SK-N-MC (cell line): ENCODE results near the gene XPNPEP1.

Source experiments
- DNase-seq: peaks from one replicate; pipeline ENCODE4 v3.0.0-alpha.2; 2011; ENCODE audit warnings: low read depth, low spot score
- H3K27ac ChIP-seq: fragments of 200-600 bp; sonication (generic); 2 replicates; pipeline ENCODE4 v1.5.1; 2016; ENCODE audit warnings: mixed run types
- H3K36me3 ChIP-seq: fragments of 200-600 bp; sonication (generic); 2 replicates; pipeline ENCODE4 v1.6.1; 2017; ENCODE audit warnings: antibody characterized with exemption, low read length, mixed read lengths; ENCODE audit not compliant: insufficient read depth
- H3K4me3 ChIP-seq: fragments of 200-600 bp; sonication (generic); 2 replicates; pipeline ENCODE4 v1.5.1; 2016
- H3K9ac ChIP-seq: fragments of 200-600 bp; sonication (generic); 2 replicates; pipeline ENCODE4 v1.8.0; 2017; ENCODE audit warnings: mixed run types, mixed read lengths; ENCODE audit not compliant: insufficient read length
- H3K9me3 ChIP-seq: fragments of 200-600 bp; sonication (generic); 2 replicates; pipeline ENCODE4 v1.6.1; 2017; ENCODE audit warnings: low read depth, mild to moderate bottlenecking, antibody characterized with exemption, low read length, moderate library complexity, mixed read lengths
- EZH2 ChIP-seq: fragments of 200-600 bp; sonication (generic); IDR thresholded peaks from one replicate; pipeline ENCODE4 v1.6.1; 2017; ENCODE audit warnings: antibody characterized with exemption
- FOXP2 ChIP-seq: optimal IDR thresholded peaks from 2 replicates; pipeline ENCODE3; 2011; ENCODE audit warnings: mild to moderate bottlenecking, moderate library complexity; ENCODE audit not compliant: insufficient read depth; ENCODE audit errors: extremely low read length, control extremely low read depth
- POLR2AphosphoS5 ChIP-seq: IDR thresholded peaks from 2 replicates; pipeline ENCODE4 v1.6.1; 2012; ENCODE audit warnings: mild to moderate bottlenecking, low read depth, low read length, borderline replicate concordance

The XPNPEP1 gene

DNA sequence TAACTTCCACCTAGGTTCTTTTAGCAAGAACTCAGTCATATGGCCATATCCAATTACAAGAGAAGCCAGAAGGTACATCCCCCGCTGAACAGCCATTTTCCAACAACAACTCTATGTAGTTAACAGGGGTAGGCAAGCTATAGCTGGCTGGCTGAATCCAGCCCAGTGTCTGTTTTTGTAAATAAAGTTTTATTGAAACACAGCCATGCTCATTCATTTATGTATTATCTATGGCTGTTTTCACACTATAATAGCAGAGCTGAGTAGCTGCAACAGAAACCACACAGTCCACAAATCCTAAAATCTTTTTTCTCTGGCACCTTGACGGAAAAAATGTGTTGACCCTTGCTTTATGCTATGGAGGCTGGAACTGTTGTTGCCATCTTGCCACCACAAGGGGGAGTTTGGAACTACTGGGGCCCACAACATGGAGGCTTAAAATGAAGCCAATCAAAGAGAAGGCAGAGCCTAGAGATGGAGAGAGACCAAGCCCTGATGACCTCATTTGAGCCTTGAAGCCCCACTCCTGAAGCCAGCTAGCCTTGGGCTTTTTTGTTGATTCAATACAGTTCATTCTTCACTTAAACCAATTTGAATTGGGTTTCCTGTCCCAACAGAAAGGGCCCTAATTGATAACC is 33.3 kb upstream of the XPNPEP1 start:
- Histone ChIP-seq H3K9me3 (no peaks in the 10 kb centered on the region), H3K4me3 (no peak overlapping the region), H3K27ac (no peak overlapping the region), H3K36me3 (no peaks in the 10 kb centered on the region), H3K9ac (no peak overlapping the region)
- TF ChIP-seq POLR2AphosphoS5 = no peak
- no peak for TF ChIP-seq FOXP2
- TF ChIP-seq EZH2 = no peak
- DNase-seq = no peak

DNA sequence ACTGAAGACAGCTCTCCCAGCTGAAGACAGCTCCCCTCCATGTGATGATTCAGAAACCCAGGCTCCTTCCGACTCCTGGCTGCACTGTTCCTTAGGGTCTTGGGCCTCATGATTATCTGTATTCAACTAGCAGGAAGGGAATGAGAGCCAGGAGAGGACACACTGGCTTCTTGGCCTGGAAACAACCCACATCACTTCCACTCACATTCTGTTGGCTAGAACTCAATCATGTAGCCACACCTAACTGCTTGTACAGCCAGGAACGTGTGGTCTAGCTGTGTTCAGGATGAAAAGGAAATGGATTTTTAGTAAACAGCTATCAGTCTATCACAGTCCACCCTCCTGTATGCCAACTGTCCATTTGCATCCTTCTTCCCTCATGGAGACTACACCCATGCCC is 30.5 kb upstream of the XPNPEP1 start:
- no peak overlapping the region for H3K4me3 ChIP-seq
- no peak for DNase-seq
- TF ChIP-seq POLR2AphosphoS5 (no peak), EZH2 (no peak), FOXP2 (no peak)
- no peaks in the 10 kb centered on the region for H3K36me3 ChIP-seq
- H3K9me3 ChIP-seq = no peaks in the 10 kb centered on the region
- H3K27ac ChIP-seq = no peak overlapping the region
- H3K9ac ChIP-seq = no peak overlapping the region

DNA sequence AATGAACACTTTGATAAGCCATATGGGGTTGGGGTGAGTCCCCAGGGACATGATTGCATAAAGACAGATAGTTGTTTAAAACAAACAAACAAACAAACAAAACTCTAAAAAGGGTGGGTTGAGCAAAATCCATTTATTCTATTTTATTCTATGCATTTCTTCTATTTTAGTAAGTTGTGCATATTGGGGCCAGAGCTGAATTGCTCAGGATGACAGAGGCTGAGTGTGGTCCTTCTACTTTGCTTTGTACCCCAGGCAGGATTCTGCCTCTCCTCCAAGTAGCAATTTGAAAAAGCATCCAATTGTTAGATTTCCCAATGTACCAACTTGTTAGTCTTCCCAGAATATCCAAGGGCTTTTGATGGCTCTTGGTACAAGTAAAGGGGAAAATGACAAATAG is 29.2 kb upstream of the XPNPEP1 start:
- Histone ChIP-seq H3K36me3 (no peaks in the 10 kb centered on the region), H3K9ac (no peak overlapping the region), H3K27ac (no peak overlapping the region), H3K4me3 (no peak overlapping the region), H3K9me3 (no peaks in the 10 kb centered on the region)
- TF ChIP-seq FOXP2 (no peak), POLR2AphosphoS5 (no peak), EZH2 (no peak)
- DNase-seq = no peak

DNA sequence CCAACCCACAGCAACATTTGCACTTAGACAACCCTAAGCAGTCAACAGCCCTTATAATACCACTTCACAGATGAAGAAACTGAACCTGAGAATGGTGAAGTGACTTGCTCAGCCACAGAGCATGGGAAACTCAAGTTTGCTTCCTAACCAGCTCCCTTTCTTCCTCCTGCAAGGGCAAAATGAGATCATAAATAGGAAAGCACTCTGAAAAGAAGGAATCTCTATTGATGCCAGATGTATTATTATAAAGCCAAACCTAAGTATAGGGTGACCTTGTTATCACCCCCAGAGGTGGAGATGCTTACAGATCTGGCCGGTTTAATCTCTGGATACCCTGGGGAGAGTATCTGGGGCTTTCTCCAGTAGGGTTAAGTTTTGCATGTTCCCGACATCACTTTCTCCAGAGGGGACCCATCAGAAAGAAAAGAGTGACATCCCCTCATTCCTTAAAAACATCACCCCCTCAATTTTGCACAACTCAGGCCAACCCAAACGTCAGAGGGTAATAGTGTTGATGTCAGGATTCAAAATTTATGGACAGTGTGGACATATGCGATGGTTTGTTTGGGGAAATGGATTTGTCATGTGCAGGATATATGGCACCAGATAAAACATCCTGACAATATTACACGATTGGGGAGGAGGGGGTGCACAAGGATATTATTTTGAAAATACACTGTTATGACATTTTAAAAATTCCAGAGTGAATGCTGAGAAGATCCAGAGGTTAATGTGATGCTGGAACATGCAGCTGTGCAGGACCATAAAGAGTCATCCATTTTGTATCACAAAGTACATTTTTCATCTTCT is 24.0 kb upstream of the XPNPEP1 start:
- H3K9me3 ChIP-seq = no peaks in the 10 kb centered on the region
- no peak overlapping the region for H3K4me3 ChIP-seq
- H3K27ac ChIP-seq = no peak overlapping the region
- TF ChIP-seq EZH2 (no peak), POLR2AphosphoS5 (no peak), FOXP2 (no peak)
- no peaks in the 10 kb centered on the region for H3K36me3 ChIP-seq
- H3K9ac ChIP-seq = no peak overlapping the region
- DNase-seq = no peak

DNA sequence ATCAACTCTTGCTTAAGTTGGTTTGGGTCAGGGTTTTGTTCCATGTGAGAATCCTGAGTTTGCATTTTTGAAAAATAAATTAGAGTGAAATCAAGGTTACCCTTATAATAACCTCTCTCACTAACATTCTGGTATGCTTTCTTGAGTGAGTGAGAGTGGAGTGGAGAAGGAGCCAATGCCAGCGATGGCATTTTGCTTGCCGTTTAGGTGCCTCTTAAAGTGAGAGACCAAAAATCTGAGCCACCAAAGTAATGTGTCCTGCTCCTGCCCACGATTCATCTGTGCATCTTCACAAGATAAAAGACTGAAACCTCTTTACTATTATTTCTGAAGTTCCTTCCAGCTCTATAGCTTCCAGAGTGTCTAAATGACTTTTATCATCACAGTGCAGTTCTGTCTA is 23.4 kb upstream of the XPNPEP1 start:
- TF ChIP-seq FOXP2 = no peak
- TF ChIP-seq POLR2AphosphoS5 = no peak
- TF ChIP-seq EZH2 = no peak
- no peak for DNase-seq
- H3K4me3 ChIP-seq = no peak overlapping the region
- no peaks in the 10 kb centered on the region for H3K9me3 ChIP-seq
- H3K36me3 ChIP-seq = no peaks in the 10 kb centered on the region
- no peak overlapping the region for H3K9ac ChIP-seq
- no peak overlapping the region for H3K27ac ChIP-seq

DNA sequence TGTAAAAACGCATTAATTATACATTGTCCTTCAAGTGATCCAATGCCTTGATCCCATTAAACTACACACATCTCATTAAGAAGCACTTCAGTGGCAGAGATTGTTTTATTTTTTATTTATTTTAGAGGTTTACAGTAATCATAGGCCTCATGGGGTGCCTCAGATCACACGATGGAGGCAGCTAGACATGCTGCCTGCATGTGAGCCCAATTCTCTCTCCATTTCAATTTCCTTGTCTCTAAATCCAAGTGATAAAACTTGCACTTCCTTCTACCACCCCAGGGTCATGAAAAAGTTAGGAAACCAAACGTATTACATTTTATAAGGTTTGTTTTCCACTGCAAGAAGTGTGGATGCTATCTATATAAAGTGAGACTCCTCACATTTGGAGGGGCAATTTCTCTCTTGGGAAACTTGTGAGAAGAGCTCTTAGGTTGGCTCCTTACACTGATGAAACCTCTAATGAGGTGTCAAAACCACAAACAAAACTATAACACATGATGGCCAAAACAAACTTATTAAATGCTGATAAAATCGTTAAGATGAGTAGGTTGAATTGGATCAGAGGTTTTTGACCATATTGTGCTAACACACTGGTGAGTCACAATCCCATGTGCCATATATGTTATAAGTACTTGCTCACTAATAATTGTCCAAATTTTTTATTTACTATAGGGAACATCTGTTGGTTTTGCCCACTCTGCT is 22.3 kb upstream of the XPNPEP1 start:
- H3K4me3 ChIP-seq = no peak overlapping the region
- no peaks in the 10 kb centered on the region for H3K9me3 ChIP-seq
- H3K9ac ChIP-seq = no peak overlapping the region
- H3K36me3 ChIP-seq = no peaks in the 10 kb centered on the region
- no peak for TF ChIP-seq FOXP2
- TF ChIP-seq EZH2 = no peak
- TF ChIP-seq POLR2AphosphoS5 = no peak
- no peak for DNase-seq
- H3K27ac ChIP-seq = no peak overlapping the region

DNA sequence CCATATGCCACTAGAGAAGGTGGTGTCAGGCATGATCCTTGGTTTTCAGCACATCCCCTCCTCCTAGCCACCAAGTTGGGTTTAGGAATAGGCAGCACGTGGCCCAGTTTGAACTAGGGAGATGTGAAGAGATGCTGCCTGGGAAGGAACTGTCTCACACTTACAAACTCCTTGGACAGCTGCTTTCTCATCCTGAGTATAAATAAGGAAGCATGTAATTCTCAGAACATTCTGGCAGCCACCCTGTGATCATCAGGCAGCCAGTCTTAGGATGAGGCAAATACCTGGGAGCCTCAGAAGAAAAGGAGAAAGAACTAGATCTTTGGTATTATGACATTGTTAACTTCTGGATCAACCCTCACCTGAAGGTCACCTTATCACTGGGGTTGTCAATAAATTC is 21.3 kb upstream of the XPNPEP1 start:
- Histone ChIP-seq H3K27ac (no peak overlapping the region), H3K36me3 (no peaks in the 10 kb centered on the region), H3K9me3 (no peaks in the 10 kb centered on the region), H3K9ac (no peak overlapping the region), H3K4me3 (no peak overlapping the region)
- no peak for DNase-seq
- TF ChIP-seq POLR2AphosphoS5 = no peak
- no peak for TF ChIP-seq EZH2
- no peak for TF ChIP-seq FOXP2

DNA sequence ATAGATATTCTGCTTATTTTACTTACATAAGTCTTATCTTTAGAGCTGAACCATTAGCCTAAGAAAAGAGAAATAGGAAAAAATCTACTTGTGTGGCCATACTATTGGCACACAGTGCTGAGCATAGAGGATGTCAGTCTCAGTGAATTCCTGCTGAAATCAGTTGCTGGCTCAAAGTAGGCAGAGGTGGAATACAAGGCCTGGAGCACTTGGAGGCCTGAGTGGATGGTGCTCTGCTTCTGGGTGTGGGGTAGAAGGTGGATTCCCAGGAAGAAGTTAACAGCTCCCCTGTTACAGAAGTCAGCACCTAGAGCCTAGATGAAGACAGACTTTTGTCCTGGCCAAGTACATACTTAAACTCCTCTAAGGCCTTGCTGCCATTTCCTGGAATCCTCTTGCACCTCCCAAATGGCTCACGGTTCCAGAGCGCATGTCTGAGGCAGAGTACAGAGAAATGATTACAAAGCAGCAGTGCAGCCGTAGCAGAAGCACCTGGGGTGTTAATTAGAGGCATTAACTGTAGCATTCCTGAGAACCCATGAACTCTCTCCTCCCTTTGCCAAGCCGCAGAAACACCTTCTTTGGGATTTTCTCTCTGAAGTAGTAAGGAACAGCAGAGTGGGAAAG is 18.0 kb upstream of the XPNPEP1 start:
- DNase-seq = no peak
- Histone ChIP-seq H3K27ac (no peak overlapping the region), H3K36me3 (no peaks in the 10 kb centered on the region), H3K4me3 (no peak overlapping the region), H3K9me3 (no peaks in the 10 kb centered on the region), H3K9ac (no peak overlapping the region)
- TF ChIP-seq FOXP2 = no peak
- TF ChIP-seq POLR2AphosphoS5 = no peak
- TF ChIP-seq EZH2 = no peak
